ENCODE measurements around the gene ASB2.

Gene ASB2

DNA sequence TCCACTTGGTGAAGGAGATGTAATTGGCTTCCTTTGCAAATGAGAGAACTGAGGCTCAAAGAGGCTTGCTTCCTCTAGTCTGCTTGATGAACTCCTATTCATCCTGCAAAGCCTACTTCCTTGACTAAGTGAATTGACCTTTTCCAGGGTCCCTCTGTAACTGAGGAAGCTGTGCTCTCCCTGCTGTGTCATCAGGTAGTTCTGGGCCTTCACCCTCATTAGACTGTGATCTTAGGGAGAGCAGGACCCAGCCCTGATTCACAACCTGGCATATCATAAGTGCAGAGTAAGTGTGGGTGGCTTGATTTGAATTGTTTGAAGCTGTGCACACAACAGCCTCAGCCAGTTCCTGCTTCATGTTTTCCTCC lies 16.3 kb downstream of the ASB2 start:
- peak; percentile 64 for DNase-seq

DNA sequence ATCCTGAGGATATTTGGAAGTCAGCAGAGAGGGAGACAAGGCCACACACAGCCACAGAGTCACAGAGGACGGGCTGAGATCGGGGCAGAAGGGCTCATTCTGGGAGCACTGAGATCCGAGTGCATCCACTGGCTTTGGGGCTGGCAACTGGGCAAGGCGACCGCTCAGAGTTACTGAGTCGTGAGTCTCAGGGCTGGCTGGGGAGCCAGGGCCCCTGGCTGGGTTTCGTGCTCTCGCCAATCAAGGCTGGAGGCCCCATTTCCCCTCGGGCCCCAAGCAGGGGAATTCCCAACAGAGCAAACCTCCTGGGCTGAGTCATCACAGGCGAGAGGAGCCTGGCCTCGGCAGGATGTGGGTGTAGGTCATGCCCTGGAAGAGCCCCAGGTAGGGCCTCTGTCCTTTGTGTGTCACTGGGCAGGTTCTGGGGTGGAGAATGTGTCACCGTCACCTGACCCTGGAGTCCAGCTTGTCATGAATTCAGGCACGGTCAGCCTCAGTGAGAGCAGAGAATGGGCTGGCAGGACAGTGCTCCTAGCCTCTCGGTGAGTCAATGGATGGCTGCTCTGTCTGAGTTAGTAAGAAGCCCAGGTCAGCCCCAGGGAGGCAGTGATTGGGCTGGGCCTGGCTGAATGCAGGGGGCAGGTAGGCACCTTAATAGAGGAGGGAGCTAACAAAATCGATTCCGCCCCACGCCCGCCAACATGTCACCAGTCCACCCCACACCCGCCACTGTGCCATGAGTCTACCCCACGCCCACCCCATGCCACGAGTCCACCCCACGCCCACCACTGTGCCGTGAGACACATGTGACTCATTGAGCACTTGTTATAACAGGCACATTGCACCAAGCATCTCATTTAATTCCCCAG lies 16.9 kb downstream of the ASB2 start:
- DNase-seq: peak; percentile 98

DNA sequence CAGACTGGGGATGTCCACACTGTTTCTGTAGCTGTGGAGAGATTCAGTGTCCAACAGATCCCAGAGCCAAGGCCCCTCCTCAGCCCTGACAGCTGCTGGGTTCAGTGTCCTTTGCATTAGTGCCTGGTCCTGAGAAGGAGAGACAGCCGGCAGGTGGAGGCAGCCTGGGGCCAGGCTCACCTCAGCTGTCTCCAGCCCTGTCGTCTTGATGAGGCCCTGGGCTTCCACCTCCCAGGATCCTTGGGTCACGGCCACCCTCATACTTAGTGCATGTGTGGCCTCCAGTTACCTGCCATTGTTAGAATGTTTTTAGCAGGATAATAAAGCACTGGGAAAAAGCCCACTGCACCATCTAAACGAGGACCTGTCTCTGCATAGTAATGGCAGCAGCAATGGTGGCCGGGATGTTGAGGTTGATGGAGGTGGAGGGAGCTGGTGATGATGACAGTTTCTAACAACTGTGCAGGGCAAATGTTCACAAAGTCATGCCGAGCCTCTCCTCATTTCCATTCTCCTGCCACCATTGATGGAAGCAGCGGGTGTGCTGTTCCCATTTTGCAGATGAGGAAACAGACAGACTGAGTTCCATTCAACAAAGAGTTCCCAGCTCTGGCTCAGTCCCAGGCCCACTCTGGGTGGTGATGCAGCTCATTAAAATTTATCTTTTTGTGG lies 17.7 kb downstream of the ASB2 start:
- DNase-seq: no peak

DNA sequence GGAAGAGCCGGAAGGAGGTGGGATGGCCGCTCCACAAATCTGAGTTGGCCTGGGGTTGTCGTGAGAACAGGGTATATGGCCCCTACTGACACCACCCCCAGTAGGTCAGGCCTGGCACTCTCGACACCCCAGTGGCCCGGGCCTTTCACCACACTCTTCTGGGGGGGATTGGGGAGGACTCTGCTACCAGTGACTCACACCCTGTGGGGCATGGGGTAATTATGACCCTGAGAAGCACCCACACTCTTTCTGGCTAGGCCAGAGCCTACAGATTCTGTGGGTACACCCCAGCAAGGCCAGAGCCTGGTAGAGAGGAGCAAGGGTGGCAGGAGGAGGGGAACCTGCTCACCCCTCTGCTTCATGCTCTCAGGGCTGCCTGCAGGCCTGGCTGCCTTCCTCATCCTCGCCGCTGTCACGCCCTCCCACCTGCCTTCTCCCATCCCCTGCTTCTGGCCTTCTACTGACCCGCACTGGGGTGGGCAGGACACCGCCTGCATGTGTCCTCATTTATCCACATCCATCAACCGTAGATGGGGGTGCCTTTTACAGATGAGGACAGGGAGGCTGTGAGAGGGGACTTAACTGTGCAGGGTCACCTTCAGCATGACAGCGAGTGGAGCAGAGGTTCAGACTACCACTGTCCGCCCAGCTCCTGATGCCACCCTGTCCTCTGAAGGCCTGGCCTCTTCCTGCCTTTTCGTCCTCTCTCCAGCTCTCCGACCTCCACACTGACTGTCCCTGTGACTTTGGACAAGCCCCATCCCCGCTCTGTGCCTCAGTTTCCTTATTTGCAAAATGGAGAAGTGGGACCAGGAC lies 18.4 kb downstream of the ASB2 start:
- DNase-seq: no peak

DNA sequence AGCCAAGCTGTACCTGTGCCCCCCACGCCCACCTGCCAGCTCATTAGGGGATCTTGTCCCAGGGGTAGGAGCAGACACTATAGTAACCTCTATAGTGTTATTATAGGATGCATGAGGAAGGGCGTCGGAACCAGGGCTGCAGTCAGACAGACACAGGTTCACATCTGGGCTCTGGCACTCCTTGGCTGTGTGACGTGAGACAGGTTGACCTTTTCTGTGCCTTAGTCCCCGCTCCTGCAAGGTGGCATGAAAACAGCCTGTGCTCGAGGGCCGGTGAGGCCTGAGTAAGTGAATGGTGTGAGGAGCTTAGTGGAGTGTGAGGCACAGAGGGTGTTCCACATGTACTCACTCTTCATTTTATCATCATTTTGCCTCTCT lies 19.0 kb downstream of the ASB2 start:
- DNase-seq: no peak

DNA sequence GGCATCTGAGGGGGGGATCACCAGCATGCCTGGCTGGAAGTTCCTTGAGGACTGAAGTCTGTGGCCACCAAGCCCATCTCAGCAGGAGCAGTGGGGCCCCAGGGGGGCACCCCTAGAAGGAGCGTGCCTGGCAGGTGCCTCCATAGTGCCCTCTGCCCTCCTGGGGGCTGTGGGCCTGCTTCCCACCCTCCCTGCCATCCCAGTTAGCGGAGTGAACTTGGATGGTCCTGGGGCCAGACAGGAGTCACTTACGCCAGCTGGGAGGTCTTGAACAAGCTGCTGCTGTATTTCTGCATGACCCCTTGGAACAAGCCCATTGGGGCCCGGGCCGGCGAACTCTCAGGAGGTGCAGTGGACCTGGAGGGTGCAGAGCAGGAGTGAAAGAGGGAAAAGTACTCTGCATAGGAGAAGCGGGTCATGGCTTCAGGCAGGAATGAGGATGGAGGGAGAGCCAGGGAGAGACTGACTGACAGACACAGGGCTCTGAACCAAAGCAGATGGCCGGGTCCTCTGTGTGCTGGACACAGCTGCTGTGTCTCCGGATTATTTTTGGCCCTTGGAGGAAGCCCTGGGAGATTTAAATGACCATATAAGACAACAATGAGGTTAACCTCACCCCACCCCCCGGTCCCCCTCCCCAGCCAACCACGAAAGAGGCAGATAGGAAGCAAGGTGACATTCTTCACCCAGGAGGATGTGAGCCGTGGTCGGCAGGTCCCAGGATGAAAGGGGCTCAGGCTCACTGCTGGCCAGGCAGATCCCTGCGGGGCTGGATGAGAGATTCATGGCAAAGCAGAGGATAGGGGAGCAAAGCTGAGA lies 19.6 kb downstream of the ASB2 start:
- DNase-seq: no peak

DNA sequence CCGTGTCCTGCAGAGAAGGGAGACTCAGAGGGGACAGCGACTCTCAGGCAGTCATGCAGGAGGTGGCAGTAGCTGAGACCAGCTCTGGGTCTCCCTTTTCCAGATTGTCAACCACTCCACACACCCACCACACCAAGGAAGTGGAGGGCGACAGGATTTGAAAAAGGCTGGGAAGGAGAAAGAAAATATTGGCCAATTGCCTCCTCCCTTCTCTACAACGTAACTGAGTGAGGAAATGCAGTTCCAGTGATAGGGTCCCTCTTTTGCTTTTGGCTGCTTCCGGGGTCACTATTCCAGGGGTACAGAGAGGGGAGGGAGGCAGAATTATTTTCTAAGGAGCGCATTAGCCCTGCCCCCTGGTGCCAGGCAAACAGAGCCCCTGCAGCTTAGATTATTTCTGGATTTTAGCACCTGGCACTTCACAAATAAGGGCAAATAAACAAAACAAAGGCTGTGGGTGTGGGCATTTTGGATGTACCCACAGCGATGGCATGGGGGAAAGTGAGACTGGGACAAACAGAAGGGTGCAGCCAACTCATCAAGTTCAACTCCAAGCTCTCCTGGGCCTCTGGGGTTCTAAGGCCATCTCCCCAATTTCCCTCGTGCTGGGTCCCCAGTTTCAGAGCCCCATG lies 20.4 kb downstream of the ASB2 start:
- DNase-seq: no peak

DNA sequence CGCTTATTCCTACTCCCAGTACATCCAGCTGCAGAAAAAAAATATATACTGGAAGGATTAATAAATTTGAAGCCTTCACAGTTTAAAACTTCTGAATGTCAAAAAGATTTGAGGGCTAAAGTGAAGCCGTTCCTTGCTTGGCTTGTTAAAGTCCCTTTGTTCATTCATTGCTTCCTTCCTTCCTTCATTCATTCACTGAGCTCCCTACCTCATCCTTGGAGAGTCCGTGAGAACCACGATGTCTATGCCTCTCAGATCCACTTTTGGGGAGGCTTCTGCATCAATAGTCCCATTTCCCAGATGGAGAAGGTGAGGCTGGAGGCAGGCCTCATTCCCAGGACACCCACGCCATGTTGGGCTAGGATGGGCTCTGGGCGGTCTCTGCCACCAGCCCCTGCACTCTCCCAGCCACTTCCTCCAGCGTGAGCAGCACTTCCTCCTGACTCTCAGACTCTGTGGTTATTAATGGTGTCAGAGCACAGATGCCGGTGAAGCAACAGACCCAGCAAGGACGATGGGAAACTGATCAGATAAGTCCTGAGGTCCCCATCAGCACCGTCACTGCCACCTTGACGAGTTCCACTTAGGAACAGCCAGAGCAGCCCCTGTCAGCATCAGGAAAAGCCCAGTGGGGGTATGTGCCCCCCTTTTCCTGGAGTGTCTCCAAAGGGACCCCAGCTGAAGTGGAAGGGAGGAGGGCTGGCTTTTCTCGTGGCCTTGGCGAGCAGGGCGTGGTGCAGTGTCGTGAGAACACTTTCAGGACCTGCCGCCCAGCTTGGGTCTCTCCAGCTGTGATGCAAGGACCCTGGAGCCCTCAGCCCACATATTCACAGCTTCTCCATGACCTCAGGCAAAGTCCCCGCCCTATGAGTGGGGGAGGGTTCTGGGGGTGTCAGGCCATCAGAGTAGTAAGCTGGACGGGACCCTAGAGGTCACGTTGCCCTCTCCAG lies 21.2 kb downstream of the ASB2 start:
- DNase-seq: no peak

DNA sequence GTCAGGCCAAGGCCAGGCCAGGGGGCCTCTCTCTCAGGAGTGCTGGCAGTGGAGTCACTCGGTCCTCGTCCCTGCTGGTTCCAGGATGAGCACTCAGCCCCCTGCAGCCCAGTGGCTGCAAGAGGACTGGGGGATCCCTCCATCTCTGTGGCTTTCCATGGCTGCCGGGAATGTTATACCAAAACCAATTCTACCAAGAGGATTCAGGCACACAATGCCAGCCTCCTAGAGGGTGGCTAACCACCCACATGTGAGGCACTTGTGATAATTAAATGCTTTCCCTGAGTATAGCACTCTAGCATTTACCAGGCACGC lies 21.9 kb downstream of the ASB2 start:
- DNase-seq: no peak

DNA sequence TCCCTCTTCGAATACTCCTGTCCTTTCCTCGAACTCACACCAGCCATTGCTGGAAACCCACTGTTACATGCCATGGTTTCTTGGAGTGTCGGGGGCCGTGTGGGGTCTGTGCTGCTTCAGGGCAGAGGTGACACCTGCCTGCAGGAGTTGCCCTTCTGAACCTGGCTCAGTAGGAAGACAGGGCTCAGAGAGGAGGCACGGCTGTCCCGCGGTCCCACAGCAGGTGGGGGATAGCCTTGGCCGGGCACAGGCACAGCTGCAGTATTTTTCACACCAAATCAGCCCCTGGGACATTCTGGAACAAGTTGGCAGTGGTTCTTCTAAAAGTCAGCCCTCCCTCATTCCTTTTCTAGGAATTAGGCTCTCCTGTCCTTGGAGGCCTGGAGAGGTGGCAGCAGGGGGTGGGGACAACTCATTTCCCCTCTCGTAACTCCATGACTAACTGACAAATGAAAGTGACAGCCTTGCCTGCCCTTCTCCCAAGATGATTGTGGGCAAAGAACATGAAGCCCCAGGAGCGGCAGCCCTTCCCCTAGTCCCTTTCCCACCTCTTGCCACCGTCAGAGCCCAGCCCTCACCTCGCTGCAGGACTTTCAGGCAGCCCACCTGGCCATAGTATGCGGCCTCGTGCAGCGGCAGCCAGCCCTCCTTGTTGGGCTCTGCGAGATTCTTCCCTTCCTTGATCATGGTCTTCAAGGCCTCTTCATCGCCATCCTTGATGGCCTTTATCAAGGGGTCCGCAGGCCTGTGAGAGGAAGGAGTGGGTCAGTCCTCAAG lies 22.4 kb downstream of the ASB2 start:
- no peak for DNase-seq

DNA sequence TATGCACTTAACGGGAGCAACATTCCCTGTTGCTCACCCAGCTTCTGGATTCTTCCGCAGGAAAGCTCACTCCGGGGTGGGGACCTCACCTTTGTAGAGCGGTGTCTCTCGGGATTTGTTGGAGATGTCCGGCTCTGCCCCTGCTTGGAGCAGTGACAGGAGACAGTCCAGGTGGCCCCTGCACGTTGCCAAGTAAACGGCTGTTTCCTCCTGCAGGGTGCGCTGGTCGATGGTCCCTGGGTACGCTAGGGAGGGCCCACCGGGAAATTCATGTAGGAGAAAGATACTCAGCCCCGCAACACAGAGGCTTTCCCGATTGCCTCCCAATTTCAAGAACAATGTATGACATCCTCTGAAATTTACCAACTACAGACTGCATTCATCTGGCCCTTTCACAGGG lies 23.1 kb downstream of the ASB2 start:
- DNase-seq: no peak

DNA sequence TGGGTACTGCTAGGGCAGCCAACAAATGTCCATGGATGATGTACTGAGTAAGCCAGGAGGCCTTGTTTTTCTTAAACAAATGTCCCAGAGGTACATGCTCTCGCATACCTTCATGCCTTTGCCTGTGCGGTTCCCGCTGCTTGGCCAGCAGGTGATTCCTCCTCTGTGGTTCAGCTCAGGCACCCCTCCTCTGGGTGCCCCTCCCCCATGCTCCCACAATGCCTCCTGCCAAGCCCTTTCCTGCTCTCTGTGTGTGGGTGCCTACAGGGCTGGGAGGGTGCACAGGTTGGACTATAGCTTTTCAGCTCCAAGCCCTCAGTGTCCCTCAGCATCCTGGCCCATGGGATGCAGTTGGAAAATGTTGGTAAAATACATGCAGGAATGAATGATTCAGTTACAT lies 23.5 kb downstream of the ASB2 start:
- no peak for DNase-seq

DNA sequence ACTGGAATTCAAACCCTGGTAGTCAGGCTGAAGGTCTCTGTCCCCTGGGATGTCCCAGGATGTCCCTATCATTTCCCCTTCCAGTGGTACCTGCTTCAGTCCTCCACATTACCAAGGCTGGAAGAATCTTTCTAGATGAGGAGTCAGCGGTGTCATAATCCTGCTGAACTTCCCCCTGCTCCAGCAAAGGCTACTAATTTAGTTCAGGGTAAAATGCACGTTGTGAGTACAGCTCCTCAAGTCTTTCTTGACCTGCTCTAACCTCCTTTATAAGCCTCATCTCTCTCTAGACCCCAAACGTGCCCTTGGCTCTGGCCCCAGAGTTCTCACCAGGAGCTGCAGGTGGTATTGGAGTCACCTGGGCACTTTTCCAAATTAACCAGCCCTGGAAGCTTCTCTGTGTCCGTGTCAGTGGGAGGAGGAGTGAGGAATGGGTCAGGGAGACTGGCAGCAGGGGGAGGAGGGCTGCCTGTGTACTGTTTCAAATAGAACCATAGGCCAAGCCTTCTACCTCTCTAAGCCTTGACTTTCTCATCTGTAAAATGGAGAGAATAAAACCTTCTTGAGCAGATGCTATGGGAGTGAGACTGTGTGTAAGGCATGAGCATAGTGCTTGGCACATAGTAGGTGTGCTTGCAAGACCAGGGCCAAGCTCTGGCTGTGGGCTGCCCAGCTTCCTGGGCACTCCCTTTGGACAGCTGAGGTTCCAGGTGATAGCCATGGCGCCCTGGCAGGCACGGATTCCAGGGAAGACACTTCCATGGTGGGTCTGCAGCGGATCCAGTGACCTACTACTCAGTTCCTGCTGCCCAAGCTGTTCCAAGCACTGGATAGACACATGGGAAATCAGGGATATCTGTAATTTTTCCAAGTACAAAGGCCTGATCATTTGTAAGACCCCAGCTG lies 24.5 kb downstream of the ASB2 start:
- no peak for DNase-seq

DNA sequence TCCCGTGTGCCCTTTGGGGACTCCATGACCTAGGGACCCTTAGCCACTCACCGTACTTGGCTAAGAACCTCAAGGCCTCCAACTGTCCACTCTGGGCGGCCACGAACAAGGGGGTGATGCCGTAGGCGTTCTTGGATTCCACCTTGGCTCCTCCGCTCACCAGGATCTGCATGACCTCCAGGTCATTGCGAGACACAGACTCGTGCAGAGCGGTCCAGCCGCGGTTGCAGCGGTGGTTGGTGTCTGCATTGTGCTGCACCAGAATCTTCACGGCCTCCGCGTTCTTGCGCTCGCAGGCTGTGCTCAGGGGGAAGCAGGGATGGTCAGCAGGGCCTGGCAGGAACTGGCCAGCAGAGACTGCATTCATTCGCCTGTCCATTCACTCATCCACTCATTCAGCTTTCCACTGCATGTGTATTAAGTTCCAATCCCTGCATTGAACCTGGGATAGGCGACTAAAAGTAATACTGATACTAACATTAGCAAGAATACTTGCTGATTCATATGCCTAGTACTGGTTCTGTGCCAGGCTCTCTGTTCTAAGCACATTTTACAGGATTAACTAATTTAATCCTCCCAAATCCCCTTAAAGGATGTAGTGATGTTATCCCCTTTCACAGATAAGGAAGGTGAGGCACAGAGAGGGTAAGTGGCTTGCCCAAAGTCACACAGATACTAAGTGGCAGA lies 25.3 kb downstream of the ASB2 start:
- DNase-seq: no peak

DNA sequence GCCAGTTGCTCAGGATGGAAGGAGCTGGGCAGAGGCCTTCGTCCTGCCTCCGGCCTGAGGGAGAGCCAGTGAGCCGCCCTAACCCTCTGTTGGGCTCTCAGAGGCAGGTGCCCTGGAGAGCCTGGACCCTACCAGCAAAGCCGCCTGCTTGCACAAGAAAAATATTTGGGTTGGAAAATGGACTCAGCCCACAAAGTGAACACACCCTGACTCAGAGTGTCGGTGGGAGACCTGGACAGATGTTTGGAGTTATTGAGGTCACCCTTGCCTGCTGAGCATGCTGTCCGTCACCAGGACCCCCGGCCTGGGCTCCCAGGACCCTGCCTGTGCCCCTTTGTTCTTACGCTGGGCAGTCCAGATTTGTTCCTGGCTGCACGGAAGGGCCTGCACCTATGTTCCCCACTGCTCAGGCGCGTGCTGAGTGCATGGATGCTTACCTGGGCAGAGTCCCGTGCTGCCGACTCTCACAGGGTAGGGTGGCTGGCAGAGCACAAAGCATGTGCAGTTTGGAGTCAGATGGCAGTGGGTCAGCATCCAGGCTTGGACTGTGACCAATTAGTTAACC lies 26.8 kb downstream of the ASB2 start:
- no peak for DNase-seq

DNA sequence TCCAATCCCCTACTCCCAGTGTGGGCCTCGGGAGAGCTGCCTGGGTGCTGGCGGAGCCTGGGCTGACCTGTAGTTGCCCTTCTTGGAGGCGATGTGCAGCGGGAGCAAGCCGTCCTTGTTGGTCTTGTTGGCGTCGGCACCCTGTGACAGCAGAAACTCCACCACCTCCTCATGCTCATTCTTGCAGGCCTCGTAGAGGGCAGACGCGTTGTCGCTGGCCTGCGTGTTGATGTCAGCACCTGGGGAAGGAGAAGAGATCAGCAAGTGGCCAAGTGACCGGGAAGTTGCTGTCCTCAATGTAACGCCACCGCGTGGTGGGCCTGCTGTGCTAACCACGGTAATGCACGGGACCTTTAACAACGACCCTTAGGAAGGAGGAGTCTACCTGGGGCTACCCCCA lies 29.1 kb downstream of the ASB2 start:
- no peak for DNase-seq

DNA sequence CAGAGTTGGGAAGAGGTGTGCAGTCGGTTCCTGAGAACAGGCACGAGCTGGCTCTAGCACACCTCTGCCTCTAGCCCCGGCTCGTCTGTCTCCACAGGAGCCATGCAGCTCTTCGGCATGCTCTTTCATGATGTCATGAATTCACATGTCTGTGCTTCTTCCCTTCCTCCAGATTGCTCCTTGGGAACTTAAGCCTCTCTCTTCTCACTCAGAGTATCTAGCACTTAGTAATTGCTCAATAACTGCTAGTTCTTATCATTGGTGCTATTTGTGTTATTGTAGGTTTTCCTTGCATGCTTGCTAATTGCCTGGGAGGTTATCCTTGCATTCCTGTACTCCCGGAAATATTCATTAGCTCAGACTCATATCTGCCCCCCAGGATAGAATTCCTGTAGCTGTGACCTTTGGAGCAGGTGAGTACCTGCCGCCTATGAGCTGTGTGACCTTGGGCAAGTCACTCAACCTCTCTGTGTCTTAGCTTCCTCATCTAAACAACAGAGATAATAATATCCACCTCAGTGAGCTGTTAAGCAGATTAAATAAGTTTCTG lies 29.8 kb downstream of the ASB2 start:
- DNase-seq: no peak

DNA sequence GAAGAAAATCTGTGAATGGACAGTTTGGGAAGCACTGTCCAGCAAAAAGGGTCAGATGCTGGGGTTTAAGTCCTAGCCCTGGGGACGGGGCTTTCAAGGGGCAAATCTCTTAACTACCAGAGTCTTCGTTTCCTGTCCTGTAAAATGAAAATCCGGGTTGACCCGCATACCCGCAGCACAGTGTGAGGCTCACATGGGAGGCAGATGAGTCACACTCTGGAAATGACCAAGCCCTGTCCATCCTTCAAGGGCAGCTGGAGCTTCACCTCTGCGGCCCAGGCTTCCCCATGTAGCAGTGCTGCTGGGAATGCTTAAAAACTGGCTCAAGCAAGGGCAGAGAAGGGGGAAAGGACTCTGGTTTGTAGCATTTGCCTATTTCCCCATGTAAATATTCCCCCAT lies 30.3 kb downstream of the ASB2 start:
- no peak for DNase-seq

All from stimulated activated CD4-positive, alpha-beta T cell treated with anti-CD3 and anti-CD28 coated beads, Interleukin-1b, Interleukin-23, amount 100 ng/mL, for 48 hours (primary cell).